Stimulated activated CD4-positive, alpha-beta T cell treated with anti-CD3 and anti-CD28 coated beads, Interleukin-4, amount 100 ng/mL, for 1 hour (primary cell): ENCODE results near the gene SH3RF3.

ENCODE experiments used
- DNase-seq: peaks from one replicate; pipeline ENCODE4 v3.0.0-alpha.2; 2020

The SH3RF3 gene

DNA sequence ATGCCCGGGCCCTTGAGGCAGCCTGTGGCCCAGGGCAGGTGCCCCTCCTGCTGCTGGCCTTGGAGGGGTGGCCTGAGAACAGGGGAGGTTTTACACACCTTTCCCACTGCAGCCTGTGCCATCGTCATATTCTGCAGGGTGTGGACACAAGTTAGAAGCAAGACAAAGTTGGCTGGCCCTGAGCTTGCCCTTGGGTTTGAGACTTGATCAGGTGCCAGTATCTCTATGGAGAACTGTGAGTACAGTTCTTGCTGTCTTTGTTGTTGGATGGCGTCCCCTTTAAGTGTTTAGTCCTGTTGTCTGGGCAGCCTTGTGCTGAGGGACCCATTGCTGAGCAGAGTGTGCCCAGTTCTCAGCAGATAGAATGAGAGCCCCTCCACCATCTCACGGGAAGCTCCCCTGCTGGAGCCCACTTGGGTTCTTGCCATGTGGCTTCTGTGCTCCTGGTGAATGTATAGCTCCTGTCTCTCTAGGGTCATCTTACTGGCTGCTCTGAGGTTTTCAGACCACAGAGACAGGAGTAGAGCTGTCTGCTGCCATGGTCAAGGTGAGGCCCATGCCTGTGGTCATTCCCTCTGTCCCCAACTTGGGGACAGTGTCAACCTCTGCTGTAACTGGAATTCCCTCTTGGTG is 115.9 kb downstream of the SH3RF3 start:
- DNase-seq = no peak

DNA sequence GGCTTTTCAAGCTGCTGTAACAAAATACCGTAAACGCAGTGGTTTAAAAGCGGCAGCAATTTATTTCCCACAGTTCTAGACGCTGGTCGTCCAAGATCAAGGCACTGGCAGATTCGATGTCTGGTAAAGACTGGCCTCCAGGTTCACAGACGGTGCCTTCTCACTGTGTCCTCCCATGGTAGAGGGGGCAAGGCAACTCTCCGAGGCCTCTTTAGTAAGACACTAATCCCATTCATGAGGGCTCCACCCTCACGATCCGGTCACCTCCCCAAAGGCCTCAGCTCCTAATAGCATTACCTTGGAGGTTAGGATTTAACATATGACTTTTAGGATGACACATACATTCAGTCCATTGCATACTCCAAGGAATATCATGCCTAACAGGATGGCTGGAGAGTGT is 117.2 kb downstream of the SH3RF3 start:
- DNase-seq = no peak

DNA sequence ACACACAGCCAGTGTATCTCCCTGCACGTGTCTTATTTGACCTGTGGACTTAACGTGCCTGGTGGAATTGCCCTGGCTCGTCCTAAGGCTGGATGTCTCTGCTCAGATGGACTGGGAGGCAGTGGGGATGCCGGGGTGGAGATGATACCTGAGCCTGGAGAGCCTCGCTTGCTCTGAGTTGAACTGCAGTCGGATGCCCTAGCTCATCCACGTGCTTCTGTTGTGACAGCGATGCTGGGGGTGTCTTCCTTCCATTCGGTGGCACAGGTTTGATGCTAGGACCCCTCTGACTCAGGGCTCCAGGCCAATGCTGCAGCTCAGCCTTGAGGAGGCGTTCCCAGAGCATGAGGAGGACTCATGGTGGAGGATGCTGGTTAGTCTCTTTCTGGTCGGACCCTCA is 117.6 kb downstream of the SH3RF3 start:
- DNase-seq = no peak

DNA sequence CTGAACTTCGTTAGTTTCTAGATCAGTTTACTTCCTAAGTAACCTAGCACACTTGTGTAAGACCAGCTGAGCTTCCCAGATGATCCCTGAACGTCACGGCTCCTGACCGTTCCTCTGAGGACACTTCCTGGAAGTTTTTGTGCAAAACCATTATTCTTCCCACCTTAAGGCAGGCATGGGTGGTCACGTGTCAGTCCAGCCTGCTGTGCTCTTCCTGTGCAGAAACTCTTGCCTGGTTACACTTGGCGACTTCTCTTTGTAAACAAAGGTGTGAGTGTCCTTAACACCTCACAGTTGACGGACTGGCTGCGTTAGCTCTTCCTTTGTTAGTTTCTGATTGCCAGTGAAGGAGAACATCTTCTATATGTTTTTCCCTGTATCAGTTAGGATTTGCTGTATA is 118.3 kb downstream of the SH3RF3 start:
- DNase-seq = no peak

DNA sequence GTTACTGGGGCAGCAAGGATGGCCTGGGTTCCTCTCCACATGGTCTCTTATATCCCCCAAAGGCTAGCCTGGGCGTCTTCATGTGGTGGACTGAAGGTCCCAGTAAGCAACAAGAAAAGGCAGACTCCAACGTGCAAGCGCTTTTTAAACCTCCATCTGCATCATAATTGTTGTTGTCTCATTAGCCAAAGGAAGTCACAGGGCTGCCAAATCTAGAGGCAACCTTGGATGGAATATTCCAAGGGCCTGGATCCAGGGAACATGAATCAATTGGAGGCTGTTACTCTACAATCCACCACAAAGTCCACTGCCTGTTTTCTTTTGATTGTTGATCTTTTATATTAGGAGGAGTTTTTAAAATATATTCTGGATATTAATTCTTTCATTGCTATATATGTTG is 118.8 kb downstream of the SH3RF3 start:
- no peak for DNase-seq

DNA sequence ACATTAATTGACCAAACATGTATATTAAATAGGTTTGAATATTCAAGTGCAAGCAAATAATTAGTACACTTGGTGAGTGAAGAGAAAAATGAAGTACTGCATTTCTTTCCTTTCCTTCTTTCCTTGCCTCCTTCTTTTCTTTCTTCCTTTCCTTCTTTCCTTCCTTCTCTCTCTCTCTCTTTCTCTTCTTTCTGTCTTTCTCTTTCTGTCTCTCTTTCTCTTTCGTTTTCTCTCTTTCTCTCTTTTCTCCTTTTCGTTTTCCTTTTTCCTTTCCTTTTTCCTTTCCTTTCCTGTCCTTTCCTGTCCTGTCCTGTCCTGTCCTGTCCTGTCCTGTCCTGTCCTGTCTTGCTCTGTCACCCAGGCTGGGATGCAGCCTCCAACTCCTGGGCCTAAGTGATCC is 119.6 kb downstream of the SH3RF3 start:
- no peak for DNase-seq

DNA sequence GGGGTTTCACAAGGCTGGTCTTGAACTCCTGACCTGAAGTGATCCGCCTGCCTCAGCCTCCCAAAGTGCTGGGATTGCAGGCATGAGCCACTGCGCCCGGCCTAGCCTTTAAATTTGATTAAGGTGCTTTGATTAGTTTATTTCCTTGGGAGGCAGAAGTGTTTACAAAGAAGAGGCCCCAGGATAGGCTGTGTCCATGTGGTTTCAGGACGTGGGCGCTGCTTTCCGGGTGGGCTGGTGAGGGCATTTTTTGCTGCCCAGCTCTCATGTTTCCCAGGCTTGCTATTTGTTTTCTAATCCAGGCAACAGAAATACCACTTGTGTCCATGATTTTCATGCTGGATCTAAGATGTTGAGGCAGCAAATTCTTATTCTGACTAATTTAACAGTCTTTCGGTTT is 124.2 kb downstream of the SH3RF3 start:
- DNase-seq = no peak

DNA sequence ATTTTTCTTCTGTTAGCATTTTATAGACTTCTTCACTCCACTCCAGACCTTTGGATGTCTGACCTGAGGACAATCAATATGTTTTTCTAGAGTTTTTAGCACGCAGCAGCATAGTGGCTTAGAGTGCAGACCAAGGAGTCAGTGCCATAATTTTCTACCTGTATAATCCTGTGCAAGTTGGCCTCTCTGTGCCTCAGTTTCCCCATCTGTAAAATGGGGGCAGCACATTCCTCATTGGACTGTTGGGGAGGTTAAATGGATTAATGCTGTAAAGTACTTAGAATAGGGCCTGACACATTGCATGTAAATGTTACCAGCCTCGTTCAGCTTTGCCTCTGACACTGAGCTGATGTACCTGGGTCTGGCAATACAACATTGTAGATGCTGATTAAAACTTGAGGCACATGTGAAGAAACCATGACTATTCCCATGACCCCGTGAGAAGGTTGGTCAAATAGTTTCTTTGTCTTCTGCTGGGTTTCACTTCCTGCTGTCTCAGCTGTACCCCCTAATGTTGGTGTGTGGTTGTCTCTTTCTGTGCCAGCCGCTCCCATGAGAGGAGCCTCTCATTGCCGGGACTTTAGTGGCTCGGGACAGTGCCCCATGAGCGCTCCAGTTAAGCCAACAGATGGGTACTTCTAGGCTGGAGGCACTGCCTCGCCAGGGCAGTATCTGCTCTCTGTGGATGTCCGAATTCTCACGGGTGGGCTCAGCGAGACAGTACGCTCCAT is 125.3 kb downstream of the SH3RF3 start:
- no peak for DNase-seq

DNA sequence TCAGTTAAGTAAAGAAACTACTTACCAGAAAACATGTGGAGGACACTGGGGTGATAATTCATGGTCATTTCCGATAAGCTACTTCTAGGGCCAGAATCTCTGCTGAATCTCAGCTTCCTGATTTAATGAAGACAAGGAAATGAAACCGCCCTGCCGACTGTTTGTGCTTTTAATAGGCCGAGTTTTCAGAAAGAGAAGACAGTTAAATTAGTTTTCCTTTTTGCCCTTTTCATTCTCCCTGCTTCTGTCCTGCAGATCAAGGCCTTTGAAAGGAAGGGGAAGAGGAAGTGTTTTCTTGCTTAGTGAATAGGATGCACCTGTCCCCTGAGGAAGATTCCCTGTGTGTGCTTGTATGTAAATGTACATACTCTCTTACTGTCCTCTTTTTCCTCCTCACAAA is 126.6 kb downstream of the SH3RF3 start:
- no peak for DNase-seq

DNA sequence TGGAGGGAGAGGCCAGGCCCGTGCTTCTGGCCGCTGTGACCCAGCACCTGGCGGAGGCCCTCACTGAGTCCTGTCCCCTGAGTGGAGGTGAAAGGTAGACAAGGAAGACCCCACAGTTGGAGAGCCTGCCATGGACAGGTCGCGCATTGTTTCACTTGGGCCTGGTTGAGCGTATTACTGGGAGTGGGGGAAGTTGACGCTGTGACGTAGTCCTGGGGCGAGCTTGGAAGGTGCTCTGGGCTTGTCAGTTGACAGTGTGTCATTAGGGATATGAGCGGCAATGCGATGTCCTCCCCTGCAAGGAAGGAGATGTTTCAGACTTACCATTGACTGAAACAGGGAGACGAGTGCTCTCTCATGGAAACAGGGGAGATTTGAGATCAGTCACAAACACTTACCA is 127.1 kb downstream of the SH3RF3 start:
- DNase-seq = no peak

DNA sequence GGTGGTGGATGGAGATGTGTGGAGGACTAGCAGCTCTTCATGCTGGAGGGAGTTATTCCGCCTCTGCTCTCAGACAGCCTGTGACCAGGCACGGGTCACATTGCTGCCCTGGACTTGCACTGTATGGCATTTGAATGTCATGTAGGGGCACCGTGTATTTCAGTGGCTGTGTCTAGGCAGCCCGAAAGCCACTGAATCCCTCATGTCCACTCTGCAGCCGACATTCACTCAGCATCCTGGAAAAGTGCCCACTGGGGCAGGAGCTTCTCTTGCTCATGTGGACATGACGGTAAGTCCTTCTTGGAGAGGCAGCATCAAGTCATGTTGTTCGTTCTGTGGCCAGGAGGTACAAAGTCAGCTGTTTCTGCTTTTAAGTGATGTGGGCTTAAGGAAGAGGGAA is 127.9 kb downstream of the SH3RF3 start:
- DNase-seq = no peak

DNA sequence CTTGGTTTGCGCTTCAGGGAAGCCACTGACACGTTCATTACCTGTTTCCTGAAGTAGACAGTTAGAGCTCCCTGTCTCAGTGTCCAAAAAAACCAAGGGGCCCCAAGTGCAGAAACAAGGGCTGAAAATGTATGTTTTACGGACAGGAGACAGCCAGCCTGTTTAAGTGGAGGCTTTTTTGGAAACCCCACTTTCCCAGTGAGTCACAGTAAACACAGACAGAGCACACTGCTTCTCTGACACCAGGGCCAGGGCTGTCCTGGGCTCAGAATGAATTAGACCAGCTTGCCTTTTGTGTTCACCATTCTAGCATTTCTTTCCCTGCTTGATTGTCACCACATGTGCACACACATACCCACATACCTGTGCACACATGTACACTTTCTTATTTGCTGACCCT is 128.6 kb downstream of the SH3RF3 start:
- DNase-seq = no peak

DNA sequence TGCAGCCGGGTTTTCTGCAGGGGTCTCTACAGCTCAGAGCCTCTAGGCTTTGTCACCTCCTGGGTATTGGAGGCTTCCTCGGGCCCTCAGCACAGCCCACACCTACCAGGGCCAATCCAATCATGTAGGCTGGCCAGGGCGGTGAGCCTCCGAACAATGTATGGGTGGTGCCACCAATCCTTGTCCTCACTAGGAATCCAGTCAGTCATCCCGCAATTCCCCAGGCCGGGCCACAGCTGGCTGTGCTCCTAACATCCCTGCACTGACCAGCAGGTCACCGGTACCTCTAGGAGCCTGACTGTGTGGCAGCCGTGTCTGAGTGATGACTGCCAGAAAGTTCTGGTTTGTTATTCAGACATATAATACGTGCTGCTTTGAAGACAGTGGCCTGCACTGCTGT is 129.4 kb downstream of the SH3RF3 start:
- no peak for DNase-seq

DNA sequence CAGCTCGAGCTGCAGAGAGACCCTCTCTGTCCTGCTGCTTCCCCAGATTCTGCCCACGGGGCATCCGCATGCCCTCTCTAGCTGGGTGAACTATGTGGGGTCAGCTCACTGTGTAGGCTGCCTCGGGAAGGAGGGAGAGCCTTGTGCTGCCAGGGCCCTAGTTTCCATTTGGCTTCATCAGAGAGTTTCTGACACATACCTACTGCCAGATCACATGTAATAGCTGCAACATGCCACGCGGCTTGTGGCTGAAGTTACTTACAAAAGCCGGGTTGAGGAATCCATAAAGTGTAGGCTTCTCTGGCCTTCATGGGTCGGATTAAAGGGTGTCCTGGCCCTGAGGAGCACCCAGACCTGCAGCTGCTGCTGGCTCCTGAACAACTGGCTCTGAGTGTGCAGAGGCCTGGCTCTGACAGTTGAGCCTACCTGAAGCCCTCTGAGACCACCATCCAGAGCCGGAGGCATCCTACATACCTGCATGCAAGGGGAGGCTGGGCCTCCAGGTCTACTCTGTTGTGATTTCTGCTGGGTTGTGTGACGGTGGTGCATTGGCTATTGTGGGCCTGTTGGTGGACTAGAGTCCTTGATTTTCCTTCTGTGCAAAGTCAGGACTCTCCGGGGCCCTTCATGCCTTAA is 130.0 kb downstream of the SH3RF3 start:
- DNase-seq = no peak

DNA sequence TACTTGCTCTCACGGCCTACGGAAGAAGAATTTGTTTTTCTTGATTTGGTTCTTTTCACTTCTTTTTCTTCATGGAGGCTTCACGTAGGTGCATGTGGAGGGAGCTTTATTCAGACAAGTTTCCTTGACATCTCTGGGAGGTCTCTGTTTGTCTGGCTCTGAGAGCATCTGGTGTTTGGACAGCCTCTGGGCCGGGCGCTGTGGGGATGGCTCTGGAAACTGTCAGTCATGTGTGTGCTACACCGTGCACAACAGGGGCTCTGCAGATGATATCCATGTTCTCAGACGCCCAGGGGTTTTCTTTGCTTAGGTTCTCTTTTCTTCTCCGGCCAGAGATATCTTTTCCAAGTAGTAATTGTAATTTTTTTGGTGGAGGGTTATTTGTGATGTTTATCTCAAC is 130.7 kb downstream of the SH3RF3 start:
- no peak for DNase-seq

DNA sequence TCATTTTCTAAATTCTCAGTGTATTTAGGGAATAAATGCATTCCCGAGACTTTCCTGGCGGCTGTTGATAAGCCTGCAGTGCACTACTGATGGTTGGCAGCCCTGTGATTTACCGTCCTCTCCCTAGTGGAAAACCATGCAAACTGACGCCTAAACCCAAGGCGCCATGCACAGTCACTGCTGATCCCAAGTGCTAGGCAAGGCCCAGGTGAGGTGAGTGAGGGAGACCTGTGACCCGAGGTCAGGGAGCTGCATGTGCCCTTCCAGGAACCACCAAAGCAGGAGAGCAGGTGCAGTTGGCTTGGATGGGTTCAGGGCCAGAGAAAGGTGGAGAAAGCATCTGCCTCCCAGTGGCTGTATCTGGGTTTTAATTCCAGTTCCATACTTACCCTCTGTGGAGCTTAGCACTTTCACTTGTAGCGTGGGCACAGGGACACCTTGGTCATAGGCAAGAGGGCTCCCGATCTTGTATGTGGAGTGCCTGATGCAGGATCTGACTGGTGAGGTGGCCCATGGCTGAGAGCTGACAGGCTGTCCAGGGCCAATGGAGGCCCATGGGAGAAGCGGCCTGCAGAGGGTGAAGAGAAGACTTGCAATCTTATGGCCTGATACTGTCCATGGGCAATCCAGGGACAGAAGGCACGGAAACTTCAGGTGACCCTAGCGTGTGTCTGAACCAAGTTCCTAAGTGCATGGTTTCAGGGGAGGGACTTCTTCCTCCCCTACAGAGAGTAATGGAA is 131.3 kb downstream of the SH3RF3 start:
- DNase-seq = no peak

DNA sequence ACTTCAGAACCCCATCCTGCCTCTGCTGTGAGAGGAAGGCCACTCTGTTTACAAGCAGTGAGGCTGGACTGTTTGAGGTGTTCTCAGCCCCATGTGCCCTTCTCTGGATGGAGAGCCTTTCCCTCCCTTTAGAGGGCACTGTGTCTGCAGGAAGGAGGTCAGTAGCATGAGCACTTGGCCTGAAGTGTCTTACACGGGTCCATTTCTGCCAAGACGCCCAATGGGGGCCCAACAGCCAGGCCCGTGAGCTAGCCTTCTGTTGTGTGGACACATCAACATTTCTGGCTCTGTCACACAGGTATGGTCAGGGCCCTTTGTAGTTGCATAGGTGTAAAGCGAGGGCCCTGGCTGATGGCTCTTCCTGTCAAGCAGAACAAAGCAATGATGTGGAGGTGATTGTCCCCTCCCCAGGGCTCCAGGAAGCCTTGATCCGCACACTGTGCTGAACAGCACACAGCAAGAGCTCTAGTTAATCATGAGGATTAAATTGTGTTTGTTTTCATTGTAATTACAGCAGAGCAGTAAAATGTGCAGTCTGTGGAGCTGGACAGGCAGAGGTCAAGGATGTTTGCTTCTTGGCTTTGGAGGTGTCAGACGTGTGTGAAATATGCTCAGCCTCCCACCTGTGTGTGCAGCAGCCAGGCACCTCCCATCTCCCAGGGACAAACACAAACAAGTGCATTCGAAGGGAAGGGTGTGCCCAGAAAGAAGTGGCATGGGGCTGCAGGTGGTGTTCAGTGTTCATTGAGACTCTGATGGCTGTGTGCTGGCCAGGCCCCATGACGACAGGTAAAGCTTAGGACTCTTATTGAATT is 132.1 kb downstream of the SH3RF3 start:
- no peak for DNase-seq

DNA sequence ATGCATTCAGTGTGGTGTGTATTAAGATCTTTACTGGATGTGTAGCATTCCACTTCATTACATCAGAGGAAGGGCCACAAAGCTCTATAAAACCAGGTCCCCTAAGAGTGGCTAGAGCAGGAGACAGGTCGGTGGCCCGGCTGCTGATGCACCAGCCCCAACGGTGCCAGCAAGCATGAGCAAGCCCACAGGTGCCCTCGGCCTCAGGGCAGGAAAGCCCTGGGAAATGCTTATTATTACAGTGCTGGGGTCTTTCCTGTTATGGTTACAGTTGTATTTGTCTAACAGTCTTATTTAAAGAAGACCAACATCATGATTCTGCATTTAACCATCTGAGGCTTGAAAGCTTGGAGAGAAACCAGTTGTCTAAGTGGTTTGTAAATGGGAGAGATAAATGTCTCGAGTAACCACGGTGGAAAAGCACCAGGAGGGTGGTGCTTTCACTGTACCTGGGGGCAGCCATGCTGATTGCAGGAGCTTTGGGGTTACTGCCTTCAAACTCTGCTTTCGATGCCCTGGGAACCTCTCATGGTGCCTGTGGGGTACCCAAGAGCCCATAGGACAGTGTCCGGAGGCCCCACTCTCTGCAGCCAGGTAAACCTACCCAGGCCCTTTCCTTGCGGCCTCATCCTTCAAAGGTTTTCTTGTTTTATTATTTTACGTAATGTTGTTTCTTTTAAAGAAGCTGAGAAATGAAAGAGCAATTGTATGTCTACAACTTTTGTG is 133.1 kb downstream of the SH3RF3 start:
- DNase-seq = no peak

DNA sequence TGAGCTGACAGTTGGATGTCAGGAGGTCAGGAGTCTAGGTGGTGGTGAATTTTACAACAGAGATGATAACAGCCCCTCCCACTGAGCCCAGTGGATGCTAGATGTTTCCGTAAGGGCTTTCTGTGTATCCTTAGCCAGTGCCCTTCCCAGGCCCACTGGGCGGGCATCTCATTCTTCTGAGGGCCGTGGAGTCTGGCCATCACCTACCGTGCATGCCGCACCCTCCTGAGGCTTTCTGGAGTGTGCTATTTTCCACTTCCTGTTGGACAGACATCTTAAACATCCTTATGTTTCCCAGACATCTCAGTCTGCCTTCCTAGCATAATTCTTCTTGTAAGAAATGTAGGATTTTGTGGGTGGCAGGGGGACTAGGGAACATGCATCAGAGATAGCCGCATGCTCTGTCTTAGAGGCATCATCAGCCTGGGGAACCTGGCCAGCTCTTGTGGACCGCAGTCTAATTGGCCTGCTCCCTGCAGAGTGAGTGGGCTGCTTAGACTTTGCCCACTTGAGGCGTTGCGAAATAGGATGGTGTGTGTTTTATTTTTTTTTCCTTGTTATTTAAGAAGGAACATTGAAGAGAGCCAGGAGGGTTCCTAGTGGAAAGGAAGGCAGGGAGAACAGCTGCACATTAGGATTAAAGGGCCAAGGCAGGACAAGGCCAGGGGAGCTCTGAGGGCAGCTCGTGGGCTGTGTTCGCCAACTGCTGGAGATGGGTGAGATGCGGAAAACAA is 135.8 kb downstream of the SH3RF3 start:
- no peak for DNase-seq

DNA sequence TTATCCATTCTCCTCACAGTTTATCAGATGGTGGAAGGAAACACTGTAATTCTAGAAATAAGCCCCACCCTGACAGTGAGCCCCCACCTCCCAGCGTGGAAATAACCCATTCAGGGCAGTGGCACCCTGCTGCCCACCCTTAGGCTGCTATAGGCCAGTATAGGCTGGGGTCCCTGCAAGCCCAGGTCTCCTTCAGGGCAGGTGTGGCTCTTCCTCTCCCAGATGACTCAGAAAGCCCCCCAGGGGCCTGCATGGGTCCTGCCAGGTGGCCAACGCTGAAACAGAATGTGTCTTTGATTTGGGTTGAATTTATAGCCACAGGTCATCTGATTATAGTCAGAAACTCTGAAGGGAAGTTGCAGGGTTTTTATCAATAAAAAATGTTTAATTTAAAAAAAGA is 136.4 kb downstream of the SH3RF3 start:
- DNase-seq = no peak

DNA sequence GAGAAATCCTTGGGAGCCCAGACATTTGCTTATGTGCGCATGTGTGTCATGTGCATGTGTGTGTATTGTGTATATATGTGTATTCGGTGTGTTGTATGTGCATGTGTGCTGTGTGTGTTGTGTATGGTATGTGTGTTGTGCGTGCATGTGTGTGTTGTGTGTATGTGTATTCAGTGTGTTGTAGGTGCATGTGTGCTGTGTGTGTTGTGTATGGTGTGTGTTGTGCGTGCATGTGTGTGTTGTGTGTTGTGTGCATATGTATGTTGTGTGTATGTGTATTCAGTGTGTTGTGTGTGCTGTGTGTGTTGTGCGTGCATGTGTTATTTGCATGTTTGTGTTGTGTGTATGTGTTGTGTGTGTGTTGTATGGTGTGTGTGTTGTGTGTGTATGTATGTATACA is 136.9 kb downstream of the SH3RF3 start:
- no peak for DNase-seq

DNA sequence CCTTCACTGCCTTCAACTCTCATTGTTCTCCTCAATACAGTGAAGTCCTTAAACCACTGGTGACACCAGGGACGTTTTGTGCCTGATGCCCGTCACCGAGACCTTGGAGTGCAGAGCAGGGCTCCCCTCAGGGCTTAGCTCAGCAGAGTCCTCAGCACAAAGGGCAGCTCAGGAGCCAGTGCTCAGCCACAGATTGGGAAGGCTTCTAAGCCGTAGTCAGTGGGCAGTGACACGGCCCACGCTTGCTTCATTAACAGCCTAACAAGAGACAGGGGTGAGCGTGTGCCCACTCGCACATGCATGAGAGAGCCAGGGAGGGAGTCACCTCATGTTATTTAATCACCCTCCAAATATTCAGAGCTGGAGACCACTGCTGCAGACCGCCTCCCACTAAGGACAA is 137.5 kb downstream of the SH3RF3 start:
- no peak for DNase-seq
